WTC11 (cell line): Measurements from ENCODE around the gene ZNF775.

Experiments used
- AR ChIP-seq: fragments of 250-450 bp; sonication (Bioruptor Pico); IDR thresholded peaks from 2 replicates; pipeline ENCODE4 v1.9.0; 2021; ENCODE audit warnings: mild to moderate bottlenecking
- ATF1 ChIP-seq: sonication (generic); formaldehyde crosslinking; IDR thresholded peaks from 2 replicates; pipeline ENCODE4 v1.8.1; 2023; ENCODE audit warnings: mild to moderate bottlenecking, moderate library complexity, missing genetic modification reagents
- CTCF ChIP-seq: fragments of 200-600 bp; IDR thresholded peaks from 2 replicates; pipeline ENCODE4 v1.8.0; 2022; ENCODE audit warnings: antibody characterized with exemption
- FOXK1 ChIP-seq: sonication (generic); formaldehyde crosslinking; IDR thresholded peaks from 2 replicates; pipeline ENCODE4 v1.8.0; 2022; ENCODE audit warnings: mild to moderate bottlenecking, moderate library complexity, missing genetic modification reagents
- MAX ChIP-seq: sonication (generic); formaldehyde crosslinking; IDR thresholded peaks from 2 replicates; pipeline ENCODE4 v1.8.0; 2022; ENCODE audit warnings: mild to moderate bottlenecking, missing genetic modification reagents
- NR2C2 ChIP-seq: sonication (generic); formaldehyde crosslinking; IDR thresholded peaks from 2 replicates; pipeline ENCODE4 v1.8.0; 2022; ENCODE audit warnings: mild to moderate bottlenecking, missing genetic modification reagents
- NR3C1 ChIP-seq: sonication (generic); formaldehyde crosslinking; conservative IDR thresholded peaks from 2 replicates; pipeline ENCODE4 v1.8.1; 2023; ENCODE audit warnings: low read depth, mild to moderate bottlenecking, missing genetic modification reagents
- SP1 ChIP-seq: sonication (generic); formaldehyde crosslinking; conservative IDR thresholded peaks from 2 replicates; pipeline ENCODE4 v1.8.1; 2022; ENCODE audit warnings: missing genetic modification reagents
- TP53 ChIP-seq: sonication (generic); formaldehyde crosslinking; IDR thresholded peaks from 2 replicates; pipeline ENCODE4 v1.8.1; 2023; ENCODE audit warnings: mild to moderate bottlenecking, missing genetic modification reagents
- USF2 ChIP-seq: sonication (generic); formaldehyde crosslinking; IDR thresholded peaks from 2 replicates; pipeline ENCODE4 v1.8.1; 2023; ENCODE audit warnings: mild to moderate bottlenecking, missing genetic modification reagents, moderate library complexity
- ZBTB21 ChIP-seq: sonication (generic); formaldehyde crosslinking; IDR thresholded peaks from 2 replicates; pipeline ENCODE4 v1.8.1; 2023; ENCODE audit warnings: mild to moderate bottlenecking, missing genetic modification reagents, borderline replicate concordance
- ZNF121 ChIP-seq: sonication (generic); formaldehyde crosslinking; IDR thresholded peaks from 2 replicates; pipeline ENCODE4 v1.8.0; 2023; ENCODE audit warnings: missing genetic modification reagents
- ZNF138 ChIP-seq: sonication (generic); formaldehyde crosslinking; conservative IDR thresholded peaks from 2 replicates; pipeline ENCODE4 v1.8.1; 2022; ENCODE audit warnings: mild to moderate bottlenecking, moderate library complexity, missing genetic modification reagents
- TF ChIP-seq, protein P1 (sequence below): sonication (generic); formaldehyde crosslinking; IDR thresholded peaks from 2 replicates; pipeline ENCODE4 v1.8.0; 2022; ENCODE audit warnings: mild to moderate bottlenecking, missing genetic modification reagents

- TF ChIP-seq CTCF (no peak), NR3C1 (CRISPR knock-in tag) (no peak), USF2 (0 out of 2 replicates have a peak, but pooled peaks have one; percentile 9), MAX (CRISPR knock-in tag) (no peak), FOXK1 (CRISPR knock-in tag) (no peak), ZNF121 (CRISPR knock-in tag) (no peak), TP53 (no peak), SP1 (CRISPR knock-in tag) (no peak), NR2C2 (no peak), ZNF138 (CRISPR knock-in tag) (no peak), ZBTB21 (CRISPR knock-in tag) (no peak), ATF1 (CRISPR knock-in tag) (no peak), AR (CRISPR knock-in tag) (no peak)
- TF ChIP-seq, protein P1, sequence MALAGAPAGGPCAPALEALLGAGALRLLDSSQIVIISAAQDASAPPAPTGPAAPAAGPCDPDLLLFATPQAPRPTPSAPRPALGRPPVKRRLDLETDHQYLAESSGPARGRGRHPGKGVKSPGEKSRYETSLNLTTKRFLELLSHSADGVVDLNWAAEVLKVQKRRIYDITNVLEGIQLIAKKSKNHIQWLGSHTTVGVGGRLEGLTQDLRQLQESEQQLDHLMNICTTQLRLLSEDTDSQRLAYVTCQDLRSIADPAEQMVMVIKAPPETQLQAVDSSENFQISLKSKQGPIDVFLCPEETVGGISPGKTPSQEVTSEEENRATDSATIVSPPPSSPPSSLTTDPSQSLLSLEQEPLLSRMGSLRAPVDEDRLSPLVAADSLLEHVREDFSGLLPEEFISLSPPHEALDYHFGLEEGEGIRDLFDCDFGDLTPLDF (CRISPR knock-in tag), result no peak
Measured at GRCh38 chr7:150388306-150388705, 9.2 kb downstream of the ZNF775 start.
